ENCODE measurements around the gene POLR2J.
"Not testable (repeated sequence)": the region's sequence is repeated elsewhere in the genome, so short reads cannot be mapped to it uniquely, and the experiment has no call there.

The POLR2J gene

GRCh38 chr7:102490529-102491075, 11.9 kb upstream of the POLR2J start:
- not testable (repeated sequence) for H3K4me3 ChIP-seq (ENCODE audit: low read length); H3K9ac ChIP-seq (ENCODE audit: low read depth, low read length); H3K4me1 ChIP-seq (ENCODE audit: insufficient read depth, low read length); H3K27me3 ChIP-seq (ENCODE audit: insufficient read depth, low read length); H3K36me3 ChIP-seq (ENCODE audit: insufficient read depth, low read length); H3K9me3 ChIP-seq (ENCODE audit: insufficient read depth, low read depth, low read length); H3K27ac ChIP-seq (ENCODE audit: low read depth, low read length)
- 59% methylated on average over 3 of the region's 12 CpGs for WGBS

DNA sequence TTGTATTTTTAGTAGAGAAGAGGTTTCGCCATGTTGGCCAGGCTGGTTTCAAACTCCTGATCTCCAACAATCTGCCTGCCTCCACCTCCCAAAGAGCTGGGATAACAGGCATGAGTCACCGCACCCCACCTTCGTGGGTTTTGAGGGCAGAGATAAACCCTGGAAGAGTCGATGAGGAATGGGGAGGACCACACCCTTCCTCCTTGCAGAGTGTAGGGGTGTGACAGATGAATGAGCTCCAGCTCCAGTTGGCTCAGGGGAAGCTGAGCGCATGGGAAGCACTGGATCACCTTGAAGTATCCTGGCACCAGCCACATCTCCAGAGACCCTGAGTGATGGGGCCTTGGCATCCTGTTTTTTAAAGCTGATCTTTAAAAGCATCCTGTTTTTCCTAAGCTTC, 5.6 kb upstream of the POLR2J start:
- H3K27me3 ChIP-seq (ENCODE audit: insufficient read depth, low read length); H3K9me3 ChIP-seq (ENCODE audit: insufficient read depth, low read depth, low read length): not testable (repeated sequence)
- no CpG with 5 or more reads among the region's 5 CpGs for WGBS

GRCh38 chr7:102481962-102482361, 3.2 kb upstream of the POLR2J start:
- not testable (repeated sequence) for H3K27me3 ChIP-seq (ENCODE audit: insufficient read depth, low read length); H3K9me3 ChIP-seq (ENCODE audit: insufficient read depth, low read depth, low read length); H3K36me3 ChIP-seq (ENCODE audit: insufficient read depth, low read length); H3K4me1 ChIP-seq (ENCODE audit: insufficient read depth, low read length); H3K4me3 ChIP-seq (ENCODE audit: low read length); H3K9ac ChIP-seq (ENCODE audit: low read depth, low read length); H3K27ac ChIP-seq (ENCODE audit: low read depth, low read length)
- no CpG with 5 or more reads among the region's 10 CpGs for WGBS

More for the DNA sequence above, 5.6 kb upstream of the POLR2J start:
- H3K9ac ChIP-seq (ENCODE audit: low read depth, low read length); H3K27ac ChIP-seq (ENCODE audit: low read depth, low read length); H3K36me3 ChIP-seq (ENCODE audit: insufficient read depth, low read length); H3K4me3 ChIP-seq (ENCODE audit: low read length); H3K4me1 ChIP-seq (ENCODE audit: insufficient read depth, low read length): not testable (repeated sequence)

DNA sequence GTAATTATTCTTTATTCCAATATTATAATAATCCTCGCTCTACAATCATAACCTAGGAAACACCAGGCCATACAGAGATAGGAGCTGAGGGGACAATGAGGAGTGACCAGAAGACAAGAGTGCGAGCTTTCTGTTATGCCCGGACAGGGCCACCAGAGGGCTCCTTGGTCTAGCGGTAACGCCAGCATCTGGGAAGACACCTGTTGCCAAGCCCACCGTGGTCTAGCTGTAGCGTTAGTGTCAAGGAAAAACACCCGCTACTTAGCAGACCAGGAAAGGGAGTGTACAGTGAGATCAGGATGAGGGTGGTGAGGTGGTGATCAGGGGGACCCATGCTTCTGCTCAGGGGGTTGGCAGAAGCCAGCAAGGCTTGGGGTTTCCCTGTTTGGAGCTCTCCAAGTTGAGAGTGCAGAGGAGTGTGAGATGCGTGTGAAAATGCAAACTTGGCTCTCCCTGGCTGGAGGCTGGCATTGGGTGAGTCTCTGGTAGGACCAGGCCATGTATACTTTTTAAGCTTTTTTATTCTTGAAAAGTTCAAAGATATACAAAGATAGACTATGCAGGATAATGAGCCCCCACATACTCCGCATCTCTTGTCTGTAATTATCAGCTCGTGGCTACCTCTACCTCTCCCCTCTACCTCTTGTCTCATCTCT, 1.4 kb upstream of the POLR2J start:
- not testable (repeated sequence) for H3K4me3 ChIP-seq (ENCODE audit: low read length); H3K27me3 ChIP-seq (ENCODE audit: insufficient read depth, low read length); H3K9me3 ChIP-seq (ENCODE audit: insufficient read depth, low read depth, low read length); H3K4me1 ChIP-seq (ENCODE audit: insufficient read depth, low read length); H3K27ac ChIP-seq (ENCODE audit: low read depth, low read length); H3K36me3 ChIP-seq (ENCODE audit: insufficient read depth, low read length); H3K9ac ChIP-seq (ENCODE audit: low read depth, low read length)
- 4% methylated on average over 7 of the region's 11 CpGs for WGBS

DNA sequence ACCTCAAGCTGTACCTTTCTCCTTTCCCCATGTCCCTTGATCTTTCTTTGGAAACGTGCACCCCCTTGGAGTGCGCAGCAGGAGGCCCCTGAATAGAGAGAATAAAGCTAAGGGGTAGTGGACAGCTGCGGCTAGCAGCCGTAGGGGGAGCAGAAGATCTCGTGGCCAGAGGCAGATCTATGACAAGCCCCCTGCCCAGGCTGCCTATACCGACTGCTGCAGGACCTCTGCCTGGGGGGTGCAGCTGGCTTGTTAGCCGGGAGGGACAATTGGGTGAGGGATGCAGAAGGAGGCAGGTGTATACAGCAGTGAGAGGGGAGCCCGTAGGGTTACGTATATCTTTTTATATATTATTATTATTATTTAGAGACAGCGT, 475 bp upstream of the POLR2J start:
- H3K27me3 ChIP-seq (ENCODE audit: insufficient read depth, low read length); H3K9me3 ChIP-seq (ENCODE audit: insufficient read depth, low read depth, low read length); H3K36me3 ChIP-seq (ENCODE audit: insufficient read depth, low read length); H3K27ac ChIP-seq (ENCODE audit: low read depth, low read length); H3K4me1 ChIP-seq (ENCODE audit: insufficient read depth, low read length); H3K9ac ChIP-seq (ENCODE audit: low read depth, low read length): not testable (repeated sequence)
- WGBS = no CpG with 5 or more reads among the region's 10 CpGs
- H3K4me3 ChIP-seq (ENCODE audit: low read length) = peak overlapping the region; percentile 33; the same call in 1 of the 2 replicates

DNA sequence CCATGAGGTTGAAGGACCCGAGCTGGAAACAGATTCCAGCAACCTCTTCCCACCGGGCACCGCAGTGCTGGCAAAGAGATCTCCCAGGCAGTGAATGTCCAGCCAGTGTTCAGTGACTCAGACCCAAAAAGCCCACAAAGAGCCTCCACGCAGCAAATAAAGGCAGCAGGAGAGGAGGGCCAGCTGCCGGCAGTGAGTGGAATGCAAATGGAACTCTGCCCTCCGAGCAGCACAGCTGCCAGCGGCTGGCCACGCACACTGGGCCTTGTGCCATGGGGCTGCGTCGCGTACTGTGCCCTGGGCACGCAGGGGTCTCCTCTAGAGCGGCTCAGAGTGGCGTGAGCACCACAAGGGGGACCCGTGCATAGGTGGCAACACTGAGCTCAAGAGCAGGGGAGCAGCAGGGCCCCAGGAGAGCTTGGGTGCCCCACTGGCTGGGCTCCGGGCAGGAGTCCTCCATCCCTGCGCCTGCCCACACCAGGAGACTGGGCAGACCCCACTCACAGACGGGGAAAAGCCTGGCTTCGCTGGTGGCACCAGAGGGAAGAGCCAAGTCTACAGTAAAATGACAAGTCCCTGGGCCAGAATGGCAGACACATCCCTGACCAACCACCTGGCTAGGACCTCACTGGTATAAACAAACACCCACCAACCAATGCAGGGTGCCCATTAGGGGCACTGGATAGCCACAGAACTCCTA, 3.8 kb downstream of the POLR2J start:
- peaks cover 22% of the 10 kb centered on the region for H3K36me3 ChIP-seq (ENCODE audit: insufficient read depth, low read length)
- H3K4me3 ChIP-seq (ENCODE audit: low read length); H3K9ac ChIP-seq (ENCODE audit: low read depth, low read length); H3K27ac ChIP-seq (ENCODE audit: low read depth, low read length); H3K27me3 ChIP-seq (ENCODE audit: insufficient read depth, low read length); H3K9me3 ChIP-seq (ENCODE audit: insufficient read depth, low read depth, low read length); H3K4me1 ChIP-seq (ENCODE audit: insufficient read depth, low read length): not testable (repeated sequence)
- WGBS = 89% methylated on average over 5 of the region's 19 CpGs

DNA sequence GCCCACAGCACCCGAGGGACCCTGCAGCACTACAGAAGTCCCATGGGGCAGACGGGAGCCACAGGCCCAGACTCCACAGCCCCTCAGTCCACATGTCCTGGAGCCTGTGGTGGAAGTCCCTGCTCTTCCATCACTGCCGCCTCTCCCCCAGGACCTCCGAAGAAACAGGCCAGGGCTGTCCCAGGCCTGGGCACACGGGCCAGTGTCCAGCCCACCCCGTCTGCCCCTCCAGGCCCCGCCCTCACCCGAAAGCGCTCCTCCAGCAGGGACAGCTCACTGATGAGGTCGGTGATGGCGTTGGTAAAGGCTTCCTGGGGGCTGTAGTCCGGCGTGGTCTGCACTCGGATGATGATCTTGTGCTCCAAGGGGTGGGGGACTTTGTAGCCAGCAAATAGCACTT, 4.6 kb downstream of the POLR2J start:
- not testable (repeated sequence) for H3K9ac ChIP-seq (ENCODE audit: low read depth, low read length); H3K27ac ChIP-seq (ENCODE audit: low read depth, low read length); H3K27me3 ChIP-seq (ENCODE audit: insufficient read depth, low read length); H3K4me3 ChIP-seq (ENCODE audit: low read length); H3K4me1 ChIP-seq (ENCODE audit: insufficient read depth, low read length); H3K9me3 ChIP-seq (ENCODE audit: insufficient read depth, low read depth, low read length)
- H3K36me3 ChIP-seq (ENCODE audit: insufficient read depth, low read length) = peaks cover 25% of the 10 kb centered on the region
- WGBS = 98% methylated on average over 5 of the region's 14 CpGs

GRCh38 chr7:102473271-102473991, 5.3 kb downstream of the POLR2J start:
- Histone ChIP-seq H3K27me3 (ENCODE audit: insufficient read depth, low read length) (no peaks in the 10 kb centered on the region), H3K9ac (ENCODE audit: low read depth, low read length) (no peak overlapping the region), H3K36me3 (ENCODE audit: insufficient read depth, low read length) (peaks cover 25% of the 10 kb centered on the region), H3K4me3 (ENCODE audit: low read length) (no peak overlapping the region), H3K4me1 (ENCODE audit: insufficient read depth, low read length) (no peaks in the 10 kb centered on the region), H3K27ac (ENCODE audit: low read depth, low read length) (no peak overlapping the region), H3K9me3 (ENCODE audit: insufficient read depth, low read depth, low read length) (no peaks in the 10 kb centered on the region)
- 93% methylated on average over 22 of the region's 23 CpGs for WGBS

GRCh38 chr7:102472126-102473041, 6.3 kb downstream of the POLR2J start:
- no peaks in the 10 kb centered on the region for H3K9me3 ChIP-seq (ENCODE audit: insufficient read depth, low read depth, low read length)

DNA sequence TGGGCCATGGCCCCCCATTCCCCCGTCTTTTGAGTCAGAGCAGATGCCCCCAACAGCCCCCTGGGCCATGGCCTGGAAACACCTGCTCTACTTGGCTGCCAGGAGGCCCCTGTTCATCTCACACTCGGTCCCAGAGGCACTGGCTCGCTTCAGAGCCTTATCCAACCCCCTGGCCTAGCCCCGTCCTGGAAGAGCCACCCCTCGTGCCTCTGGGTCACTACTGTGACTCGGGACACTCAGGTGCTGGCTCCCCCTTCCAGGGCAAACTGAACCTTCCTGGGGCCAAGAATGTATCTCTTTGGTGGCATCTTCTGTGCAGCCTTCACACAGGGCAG, 7.0 kb downstream of the POLR2J start:
- Histone ChIP-seq H3K9ac (ENCODE audit: low read depth, low read length) (no peak overlapping the region), H3K9me3 (ENCODE audit: insufficient read depth, low read depth, low read length) (no peaks in the 10 kb centered on the region), H3K27ac (ENCODE audit: low read depth, low read length) (no peak overlapping the region), H3K4me3 (ENCODE audit: low read length) (no peak overlapping the region), H3K36me3 (ENCODE audit: insufficient read depth, low read length) (peaks cover 31% of the 10 kb centered on the region), H3K4me1 (ENCODE audit: insufficient read depth, low read length) (no peaks in the 10 kb centered on the region), H3K27me3 (ENCODE audit: insufficient read depth, low read length) (no peaks in the 10 kb centered on the region)
- WGBS = 91% methylated on average over 6 of the region's 6 CpGs

More at GRCh38 chr7:102472126-102473041, 6.3 kb downstream of the POLR2J start:
- Histone ChIP-seq H3K4me3 (ENCODE audit: low read length) (no peak overlapping the region), H3K9ac (ENCODE audit: low read depth, low read length) (no peak overlapping the region), H3K27ac (ENCODE audit: low read depth, low read length) (no peak overlapping the region), H3K4me1 (ENCODE audit: insufficient read depth, low read length) (no peaks in the 10 kb centered on the region), H3K36me3 (ENCODE audit: insufficient read depth, low read length) (peaks cover 28% of the 10 kb centered on the region), H3K27me3 (ENCODE audit: insufficient read depth, low read length) (no peaks in the 10 kb centered on the region)
- 92% methylated on average over 31 of the region's 31 CpGs for WGBS
